Keratinocyte (primary cell): ENCODE data around the gene ISG15. TPM values are rescaled to one million over a fixed set of nuclear protein-coding genes. Genes with fewer than 3 reads are reported as not detected.

Source experiments
- DNase-seq: peaks from one replicate; pipeline ENCODE4 v3.0.0-alpha.2; 2011; ENCODE audit warnings: low read depth, missing footprints, low spot score
- FAIRE-seq: peaks from 2 replicates; lab custom pipeline; 2011; peaks lifted over from hg19 to GRCh38; lab: Jason Lieb, UNC
- H2AFZ ChIP-seq: 2 replicates; pipeline ENCODE4 v1.6.0; 2012; ENCODE audit warnings: low read length, control low read depth, inconsistent platforms; ENCODE audit not compliant: control insufficient read depth
- H3K27ac ChIP-seq: 2 replicates; pipeline ENCODE4 v1.5.1; 2011; ENCODE audit warnings: low read length; ENCODE audit not compliant: control insufficient read depth, insufficient read depth
- H3K27me3 ChIP-seq: 3 replicates; pipeline ENCODE4 v1.6.0; 2011; ENCODE audit warnings: low read length; ENCODE audit not compliant: control insufficient read depth, insufficient read depth; ENCODE audit errors: extremely low read depth
- H3K36me3 ChIP-seq, 2 experiments: 2 replicates in 1 of 2; 3 replicates in 1 of 2; pipeline ENCODE4 v1.5.1; 2011; ENCODE audit warnings: low read length in 2 of 2, mild to moderate bottlenecking in 1 of 2; ENCODE audit not compliant: control insufficient read depth in 2 of 2, insufficient read depth in 2 of 2; ENCODE audit errors: extremely low read depth in 1 of 2
- H3K4me1 ChIP-seq: 3 replicates; pipeline ENCODE4 v1.5.1; 2011; ENCODE audit warnings: low read length; ENCODE audit not compliant: control insufficient read depth, insufficient read depth; ENCODE audit errors: extremely low read depth
- H3K4me2 ChIP-seq: 3 replicates; pipeline ENCODE4 v1.6.0; 2011; ENCODE audit warnings: low read depth, low read length; ENCODE audit not compliant: control insufficient read depth, insufficient read depth; ENCODE audit errors: extremely low read depth
- H3K4me3 ChIP-seq, 3 experiments: fragments of 200-600 bp in 1 of 3; sonication (generic) in 1 of 3; 2 replicates in 2 of 3; 3 replicates in 1 of 3; pipeline ENCODE4 v1.5.1; 2011 to 2016; ENCODE audit warnings: low read length in 3 of 3, mild to moderate bottlenecking in 3 of 3, control low read depth in 2 of 3, inconsistent platforms in 1 of 3, low read depth in 1 of 3, mixed read lengths in 1 of 3, mixed run types in 1 of 3, moderate library complexity in 1 of 3; ENCODE audit not compliant: control insufficient read depth in 2 of 3, insufficient read depth in 2 of 3; ENCODE audit errors: extremely low read depth in 1 of 3
- H3K79me2 ChIP-seq: 2 replicates; pipeline ENCODE4 v1.6.0; 2012; ENCODE audit warnings: low read length; ENCODE audit not compliant: control insufficient read depth, insufficient read depth
- H3K9ac ChIP-seq: 3 replicates; pipeline ENCODE4 v1.6.0; 2011; ENCODE audit warnings: low read length; ENCODE audit not compliant: control insufficient read depth, insufficient read depth; ENCODE audit errors: extremely low read depth
- H3K9me1 ChIP-seq: 3 replicates; pipeline ENCODE4 v1.6.0; 2011; ENCODE audit warnings: low read length; ENCODE audit not compliant: control insufficient read depth, insufficient read depth; ENCODE audit errors: extremely low read depth
- H3K9me3 ChIP-seq: 2 replicates; pipeline ENCODE4 v1.5.1; 2012; ENCODE audit warnings: low read depth, low read length; ENCODE audit not compliant: control insufficient read depth
- H4K20me1 ChIP-seq: 3 replicates; pipeline ENCODE4 v1.6.0; 2011; ENCODE audit warnings: low read length; ENCODE audit not compliant: control insufficient read depth, insufficient read depth; ENCODE audit errors: extremely low read depth
- EZH2 ChIP-seq: IDR thresholded peaks from one replicate; pipeline ENCODE4 v1.6.1; 2012; ENCODE audit warnings: inconsistent platforms, mild to moderate bottlenecking, low read length, moderate library complexity
- dilution Hi-C: fragments of 300-500 bp; cut with MboI; formaldehyde crosslinking; loops from one replicate; pipeline ENCODE4 v1.7.0; 2020; ENCODE audit warnings: low sequenced_read_pairs; ENCODE audit not compliant: extremely low pct_ligation_motif_present
- polyA plus RNA-seq, 5 experiments: library from polyadenylated mRNA; depleted of rRNA in 3 of 5; stranded (reverse) in 3 of 5; stranded (forward) in 1 of 5; unstranded in 1 of 5; fragments of >200 nt; gene quantifications; 1 replicate in 1 of 5; 2 replicates in 3 of 5; 3 replicates in 1 of 5; pipeline versions ENCODE4 v1.2.1 to v1.2.3, GENCODE V29; 2011 to 2012; ENCODE audit warnings: missing spikeins in 2 of 5, low read depth in 1 of 5, low replicate concordance in 1 of 5
- TF ChIP-seq, protein P1 (sequence below), 3 experiments: IDR thresholded peaks in 1 of 3; conservative IDR thresholded peaks in 1 of 3; optimal IDR thresholded peaks in 1 of 3; 2 replicates in 2 of 3; 3 replicates in 1 of 3; pipeline versions ENCODE3 to v1.5.1; 2011; ENCODE audit warnings: low read length in 3 of 3, mild to moderate bottlenecking in 3 of 3, moderate library complexity in 2 of 3, control low read depth in 1 of 3, inconsistent platforms in 1 of 3; ENCODE audit not compliant: insufficient read depth in 2 of 3; ENCODE audit errors: extremely low read depth in 1 of 3

Gene ISG15
- polyA plus RNA-seq, 1 donor (not counting 4 experiments of a cell fraction or from before 2014, with no cell fraction given) = 246 TPM

DNA sequence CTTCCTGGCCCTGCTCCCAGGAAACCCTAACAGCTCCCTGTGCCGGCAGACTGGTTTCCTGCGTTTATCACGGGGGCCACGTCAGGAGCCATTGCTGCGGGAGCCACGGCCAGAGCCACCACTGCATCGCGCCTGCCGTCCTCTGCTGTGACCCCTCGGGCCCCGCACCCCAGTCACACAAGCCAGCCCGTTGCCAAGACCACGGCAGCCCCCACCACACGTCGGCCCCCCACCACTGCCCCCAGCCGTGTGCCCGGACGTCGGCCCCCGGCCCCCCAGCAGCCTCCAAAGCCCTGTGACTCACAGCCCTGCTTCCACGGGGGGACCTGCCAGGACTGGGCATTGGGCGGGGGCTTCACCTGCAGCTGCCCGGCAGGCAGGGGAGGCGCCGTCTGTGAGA lies 34.7 kb downstream of the ISG15 start:
- H3K4me2 ChIP-seq = no peak overlapping the region
- DNase-seq = no peak
- peaks cover 46% of the 10 kb centered on the region in 2 experiments for H3K36me3 ChIP-seq
- no peaks in the 10 kb centered on the region for H3K9me3 ChIP-seq
- no peaks in the 10 kb centered on the region for H3K9me1 ChIP-seq
- no peak for TF ChIP-seq EZH2
- TF ChIP-seq, protein P1, sequence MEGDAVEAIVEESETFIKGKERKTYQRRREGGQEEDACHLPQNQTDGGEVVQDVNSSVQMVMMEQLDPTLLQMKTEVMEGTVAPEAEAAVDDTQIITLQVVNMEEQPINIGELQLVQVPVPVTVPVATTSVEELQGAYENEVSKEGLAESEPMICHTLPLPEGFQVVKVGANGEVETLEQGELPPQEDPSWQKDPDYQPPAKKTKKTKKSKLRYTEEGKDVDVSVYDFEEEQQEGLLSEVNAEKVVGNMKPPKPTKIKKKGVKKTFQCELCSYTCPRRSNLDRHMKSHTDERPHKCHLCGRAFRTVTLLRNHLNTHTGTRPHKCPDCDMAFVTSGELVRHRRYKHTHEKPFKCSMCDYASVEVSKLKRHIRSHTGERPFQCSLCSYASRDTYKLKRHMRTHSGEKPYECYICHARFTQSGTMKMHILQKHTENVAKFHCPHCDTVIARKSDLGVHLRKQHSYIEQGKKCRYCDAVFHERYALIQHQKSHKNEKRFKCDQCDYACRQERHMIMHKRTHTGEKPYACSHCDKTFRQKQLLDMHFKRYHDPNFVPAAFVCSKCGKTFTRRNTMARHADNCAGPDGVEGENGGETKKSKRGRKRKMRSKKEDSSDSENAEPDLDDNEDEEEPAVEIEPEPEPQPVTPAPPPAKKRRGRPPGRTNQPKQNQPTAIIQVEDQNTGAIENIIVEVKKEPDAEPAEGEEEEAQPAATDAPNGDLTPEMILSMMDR (optimal IDR thresholded peaks at IDR 0.05 in 1 of 3, IDR thresholded peaks at IDR 0.05 in 1 of 3, conservative IDR thresholded peaks at IDR 0.05 in 1 of 3; ENCODE audit: extremely low read depth in 1 of 3, insufficient read depth in 2 of 3, low read length in 3 of 3) = no peak
- H3K27me3 ChIP-seq = no peaks in the 10 kb centered on the region
- no peak overlapping the region for H3K27ac ChIP-seq
- no peak overlapping the region for H3K9ac ChIP-seq
- H4K20me1 ChIP-seq = peaks cover 20% of the 10 kb centered on the region
- no peak overlapping the region for H2AFZ ChIP-seq
- peaks cover 16% of the 10 kb centered on the region for H3K79me2 ChIP-seq
- dilution Hi-C loops = no loop called here
- no peak overlapping the region for H3K4me3 ChIP-seq
- no peak for FAIRE-seq
- no peaks in the 10 kb centered on the region for H3K4me1 ChIP-seq

DNA sequence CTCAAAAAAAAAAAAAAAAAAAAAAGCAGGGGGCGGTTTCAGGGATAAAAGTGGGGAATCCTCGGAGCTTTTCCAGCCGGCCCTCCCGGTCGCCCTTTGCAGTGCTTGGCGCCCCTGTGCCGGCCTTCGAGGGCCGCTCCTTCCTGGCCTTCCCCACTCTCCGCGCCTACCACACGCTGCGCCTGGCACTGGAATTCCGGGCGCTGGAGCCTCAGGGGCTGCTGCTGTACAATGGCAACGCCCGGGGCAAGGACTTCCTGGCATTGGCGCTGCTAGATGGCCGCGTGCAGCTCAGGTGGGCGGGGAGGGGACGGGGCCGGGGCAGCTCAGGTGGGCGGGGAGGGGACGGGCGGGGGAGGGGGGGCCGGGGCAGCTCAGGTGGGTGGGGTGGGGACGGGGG lies 35.5 kb downstream of the ISG15 start:
- Histone ChIP-seq H3K79me2 (peaks cover 9% of the 10 kb centered on the region), H4K20me1 (peaks cover 13% of the 10 kb centered on the region), H3K9me1 (no peaks in the 10 kb centered on the region), H3K9ac (no peak overlapping the region), H3K4me2 (no peak overlapping the region), H3K27ac (no peak overlapping the region), H3K36me3 (peaks cover 49% of the 10 kb centered on the region in 2 experiments), H3K4me3 (no peak overlapping the region), H3K9me3 (no peaks in the 10 kb centered on the region), H2AFZ (no peak overlapping the region), H3K27me3 (no peaks in the 10 kb centered on the region), H3K4me1 (no peaks in the 10 kb centered on the region)
- FAIRE-seq (no peak), DNase-seq (no peak)
- TF ChIP-seq, protein P1 (optimal IDR thresholded peaks at IDR 0.05 in 1 of 3, IDR thresholded peaks at IDR 0.05 in 1 of 3, conservative IDR thresholded peaks at IDR 0.05 in 1 of 3; ENCODE audit: extremely low read depth in 1 of 3, insufficient read depth in 2 of 3, low read length in 3 of 3) = no peak
- TF ChIP-seq EZH2 = no peak
- dilution Hi-C loops = no loop called here
